Stomach smooth muscle (tissue), 2 donors: Measurements from ENCODE around the gene IRAK3.
"Not testable (repeated sequence)": the region's sequence is repeated elsewhere in the genome, so short reads cannot be mapped to it uniquely, and the experiment has no call there.

ENCODE experiments used
- H3K27ac ChIP-seq: one replicate; pipeline ENCODE4 v1.7.0; 2013; ENCODE audit warnings: mild to moderate bottlenecking, low read length, inconsistent platforms
- H3K27me3 ChIP-seq, 2 donors: one replicate each; pipeline ENCODE4 v1.7.0; 2013; ENCODE audit warnings: low read length in 2 of 2; ENCODE audit not compliant: insufficient read depth in 2 of 2, control insufficient read depth in 1 of 2
- H3K36me3 ChIP-seq, 2 donors: one replicate each; pipeline ENCODE4 v1.7.0; 2013; ENCODE audit warnings: low read length in 2 of 2; ENCODE audit not compliant: control insufficient read depth in 2 of 2, insufficient read depth in 2 of 2
- H3K4me1 ChIP-seq: one replicate; pipeline ENCODE4 v1.7.0; 2013; ENCODE audit warnings: low read length; ENCODE audit not compliant: control insufficient read depth, insufficient read depth
- H3K4me3 ChIP-seq, 2 donors: one replicate each; pipeline ENCODE4 v1.7.0; 2013; ENCODE audit warnings: low read length in 2 of 2
- H3K9ac ChIP-seq, 2 donors: one replicate each; pipeline ENCODE4 v1.7.0; 2013; ENCODE audit warnings: low read length in 2 of 2, mild to moderate bottlenecking in 1 of 2
- H3K9me3 ChIP-seq, 2 donors: one replicate each; pipeline ENCODE4 v1.7.0; 2013; ENCODE audit warnings: low read length in 2 of 2; ENCODE audit not compliant: control insufficient read depth in 2 of 2
- donor health status: healthy.
- donor health status: Pancreatic carcinoma.

IRAK3 gene

GRCh38 chr12:66287275-66287674 lies 98.3 kb downstream of the IRAK3 start:
- no peaks in the 10 kb centered on the region for H3K9me3 ChIP-seq
- H3K4me3 ChIP-seq = no peak overlapping the region
- no peaks in the 10 kb centered on the region for H3K36me3 ChIP-seq
- no peak overlapping the region for H3K27ac ChIP-seq
- H3K4me1 ChIP-seq = no peaks in the 10 kb centered on the region
- no peaks in the 10 kb centered on the region for H3K27me3 ChIP-seq
- H3K9ac ChIP-seq = no peak overlapping the region

GRCh38 chr12:66288121-66288520 lies 99.1 kb downstream of the IRAK3 start:
- Histone ChIP-seq H3K9ac (no peak overlapping the region), H3K27me3 (no peaks in the 10 kb centered on the region), H3K4me3 (no peak overlapping the region), H3K9me3 (no peaks in the 10 kb centered on the region), H3K27ac (no peak overlapping the region), H3K4me1 (no peaks in the 10 kb centered on the region), H3K36me3 (no peaks in the 10 kb centered on the region)

- H3K27ac ChIP-seq = no peak overlapping the region
- no peaks in the 10 kb centered on the region for H3K4me1 ChIP-seq
Observed at GRCh38 chr12:66289485-66289884, 100.5 kb downstream of the IRAK3 start.

GRCh38 chr12:66290716-66291200 lies 101.7 kb downstream of the IRAK3 start:
- Histone ChIP-seq H3K4me3 (no peak overlapping the region), H3K9me3 (no peaks in the 10 kb centered on the region), H3K36me3 (no peaks in the 10 kb centered on the region), H3K4me1 (no peaks in the 10 kb centered on the region), H3K9ac (no peak overlapping the region), H3K27ac (no peak overlapping the region), H3K27me3 (no peaks in the 10 kb centered on the region)

More at GRCh38 chr12:66289485-66289884, 100.5 kb downstream of the IRAK3 start:
- no peaks in the 10 kb centered on the region for H3K9me3 ChIP-seq
- no peaks in the 10 kb centered on the region for H3K36me3 ChIP-seq
- no peaks in the 10 kb centered on the region for H3K27me3 ChIP-seq
- no peak overlapping the region for H3K4me3 ChIP-seq
- no peak overlapping the region for H3K9ac ChIP-seq

GRCh38 chr12:66296176-66296683 lies 107.2 kb downstream of the IRAK3 start:
- Histone ChIP-seq H3K4me3 (no peak overlapping the region), H3K36me3 (no peaks in the 10 kb centered on the region), H3K9ac (no peak overlapping the region), H3K4me1 (no peaks in the 10 kb centered on the region), H3K27ac (no peak overlapping the region), H3K27me3 (no peaks in the 10 kb centered on the region), H3K9me3 (no peaks in the 10 kb centered on the region)

- no peaks in the 10 kb centered on the region for H3K36me3 ChIP-seq
- H3K4me3 ChIP-seq = no peak overlapping the region
- H3K27ac ChIP-seq = no peak overlapping the region
- H3K4me1 ChIP-seq = no peaks in the 10 kb centered on the region
- no peak overlapping the region for H3K9ac ChIP-seq
- H3K27me3 ChIP-seq = no peaks in the 10 kb centered on the region
- no peaks in the 10 kb centered on the region for H3K9me3 ChIP-seq
Observed at GRCh38 chr12:66297080-66297479, 108.1 kb downstream of the IRAK3 start.

- no peaks in the 10 kb centered on the region for H3K9me3 ChIP-seq
- no peak overlapping the region for H3K27ac ChIP-seq
- H3K36me3 ChIP-seq = no peaks in the 10 kb centered on the region
- H3K27me3 ChIP-seq = no peaks in the 10 kb centered on the region
- H3K4me1 ChIP-seq = no peaks in the 10 kb centered on the region
- no peak overlapping the region for H3K4me3 ChIP-seq
- H3K9ac ChIP-seq = no peak overlapping the region
Observed at GRCh38 chr12:66297923-66298322, 108.9 kb downstream of the IRAK3 start.

- Histone ChIP-seq H3K4me3 (peak within 1 kb of the TSS; percentile 64 to 95), H3K9me3 (no peaks in the 10 kb centered on the region), H3K4me1 (peaks cover 2% of the 10 kb centered on the region), H3K27ac (peak within 1 kb of the TSS; percentile 70), H3K36me3 (peaks cover 0 to 3% of the 10 kb centered on the region in 2 donors), H3K27me3 (no peaks in the 10 kb centered on the region), H3K9ac (peak within 1 kb of the TSS; percentile 66 to 79)
Observed at GRCh38 chr12:66301944-66302826, 113.2 kb downstream of the IRAK3 start, which contains the start of gene HELB. Gene HELB, plus strand, starts transcription at chr12:66302493. Its CDS starts 111 bp downstream, at chr12:66302604.

- H3K36me3 ChIP-seq = peaks cover 0 to 3% of the 10 kb centered on the region in 2 donors
- H3K9ac ChIP-seq = peak overlapping the region; percentile 61 to 79
- H3K4me3 ChIP-seq = peak overlapping the region; percentile 64 to 95
- H3K9me3 ChIP-seq = no peaks in the 10 kb centered on the region
- peak overlapping the region; percentile 70 for H3K27ac ChIP-seq
- H3K27me3 ChIP-seq = no peaks in the 10 kb centered on the region
- H3K4me1 ChIP-seq = peaks cover 2% of the 10 kb centered on the region
Observed at GRCh38 chr12:66302827-66303169, 113.8 kb downstream of the IRAK3 start.

- not testable (repeated sequence) for H3K9me3 ChIP-seq, H3K9ac ChIP-seq, H3K4me1 ChIP-seq, H3K27ac ChIP-seq, H3K27me3 ChIP-seq, H3K36me3 ChIP-seq, H3K4me3 ChIP-seq
Observed at GRCh38 chr12:66303316-66303804, 114.3 kb downstream of the IRAK3 start.
